ENCODE measurements around the gene MRLN. TPM values are rescaled to one million over a fixed set of nuclear protein-coding genes. Genes with fewer than 3 reads are reported as not detected.
"Not testable (repeated sequence)": the region's sequence is repeated elsewhere in the genome, so short reads cannot be mapped to it uniquely, and the experiment has no call there.

Gene MRLN
- total and polyA plus RNA-seq, 8 donors, result 1.3 to 30.5 (median 1.7) TPM; not detected in 2

DNA sequence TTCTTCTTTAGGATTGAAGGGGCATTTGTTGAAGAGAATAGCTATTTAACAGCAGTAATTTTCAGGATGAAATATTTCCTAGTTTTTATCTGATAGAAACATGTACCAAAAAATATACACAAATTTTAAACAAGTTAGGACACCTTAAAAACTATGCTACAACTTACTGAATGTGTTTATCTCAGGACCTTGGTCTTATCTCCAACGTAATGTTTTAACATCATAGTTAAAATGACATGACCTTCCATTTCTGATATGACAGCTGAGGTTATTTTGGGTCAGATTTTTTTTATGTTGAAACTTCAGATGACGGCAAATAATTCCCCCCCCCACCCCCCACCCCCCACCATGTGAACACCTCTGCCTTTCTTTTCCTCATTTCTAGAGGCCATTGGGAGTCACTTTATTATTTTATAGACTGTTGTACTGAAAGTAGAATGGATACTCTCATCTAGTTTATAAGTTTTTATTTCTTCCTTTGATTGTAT lies 8.0 kb downstream of the MRLN start:
- H3K27me3 ChIP-seq, result no peaks in the 10 kb centered on the region
- intact Hi-C loops (cut with DNase I), result no loop called here
- ATAC-seq (peak in 2 of 4 donors; percentile 77 to 79), DNase-seq (no peak), FAIRE-seq (no peak)
- H3K27ac ChIP-seq, result no peak overlapping the region
- no peak for TF ChIP-seq CTCF (IDR thresholded peaks at IDR 0.05)
- no peaks in the 10 kb centered on the region for H3K4me1 ChIP-seq
- H3K36me3 ChIP-seq, result no peaks in the 10 kb centered on the region
- H3K9me3 ChIP-seq, result no peaks in the 10 kb centered on the region
- WGBS, 2 donors, result 7% methylated on average over 2 of the region's 2 CpGs
- H3K4me3 ChIP-seq, result no peak overlapping the region

DNA sequence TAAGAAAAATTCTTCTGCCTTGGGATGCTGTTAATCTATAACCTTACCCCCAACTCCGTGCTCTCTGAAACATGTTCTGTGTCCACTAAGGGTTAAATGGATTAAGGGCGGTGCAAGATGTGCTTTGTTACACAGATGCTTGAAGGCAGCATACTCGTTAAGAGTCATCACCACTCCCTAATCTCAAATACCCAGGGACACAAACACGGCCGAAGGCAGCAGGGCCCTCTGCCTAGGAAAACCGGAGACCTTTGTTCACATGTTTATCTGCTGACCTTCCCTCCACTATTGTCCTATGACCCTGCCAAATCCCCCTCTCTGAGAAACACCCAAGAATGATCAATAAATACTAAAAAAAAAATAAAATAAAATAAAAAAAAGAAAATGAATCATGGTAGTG lies 8.5 kb downstream of the MRLN start:
- H3K36me3 ChIP-seq; FAIRE-seq; H3K9me3 ChIP-seq; H3K27me3 ChIP-seq; intact Hi-C loops (cut with DNase I); H3K27ac ChIP-seq; DNase-seq; H3K4me1 ChIP-seq; H3K4me3 ChIP-seq: not testable (repeated sequence)
- 14 to 27% methylated on average over 6 of the region's 6 CpGs for WGBS, 2 donors
- peak in 1 of 4 donors; percentile 33 for ATAC-seq

DNA sequence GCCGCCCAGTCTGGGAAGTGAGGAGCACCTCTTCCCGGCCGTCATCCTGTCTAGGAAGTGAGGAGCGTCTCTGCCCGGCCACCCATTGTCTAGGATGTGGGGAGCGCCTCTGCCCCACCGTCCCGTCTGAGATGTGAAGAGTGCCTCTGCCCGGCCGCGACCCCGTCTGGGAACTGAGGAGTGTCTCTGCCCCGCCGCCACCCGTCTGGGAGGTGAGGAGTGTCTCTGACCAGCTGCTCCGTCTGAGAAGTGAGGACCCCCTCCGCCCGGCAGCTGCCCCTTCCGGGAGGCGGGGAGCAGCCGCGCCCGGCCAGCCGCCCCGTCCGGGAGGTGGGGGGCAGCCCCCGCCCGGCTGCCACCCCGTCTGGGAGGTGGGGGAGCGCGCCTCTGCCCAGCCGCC lies 9.1 kb downstream of the MRLN start:
- ATAC-seq; FAIRE-seq; H3K4me3 ChIP-seq; H3K4me1 ChIP-seq; H3K27me3 ChIP-seq; H3K36me3 ChIP-seq; intact Hi-C loops (cut with DNase I); H3K27ac ChIP-seq; H3K9me3 ChIP-seq: not testable (repeated sequence)
- WGBS, 2 donors, result 95 to 96% methylated on average over 26 to 32 of the region's 32 CpGs
- DNase-seq, result peak in 2 of 6 donors; percentile 22 to 65

DNA sequence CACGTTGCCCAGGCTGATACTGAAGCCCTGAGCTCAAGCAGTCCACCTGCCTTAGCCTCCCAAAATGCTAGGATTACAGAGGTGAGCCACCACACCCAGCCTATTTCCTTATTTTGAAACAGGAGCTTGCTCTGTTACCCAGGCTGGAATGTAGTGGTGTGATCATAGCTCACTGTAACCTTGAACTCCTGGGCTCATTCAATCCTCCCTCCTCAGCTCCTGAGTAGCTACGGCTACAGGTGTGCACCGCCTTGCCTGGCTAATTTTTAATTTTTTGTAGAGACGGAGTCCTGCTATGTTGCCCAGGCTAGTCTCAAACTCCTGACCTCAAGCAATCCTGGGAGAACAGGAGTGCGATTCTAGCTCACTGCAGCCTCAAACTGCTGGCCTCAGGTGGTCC lies 11.7 kb downstream of the MRLN start:
- WGBS, 2 donors, result 80 to 85% methylated on average over 5 of the region's 5 CpGs
- no peak for DNase-seq
- Histone ChIP-seq H3K4me1 (no peaks in the 10 kb centered on the region), H3K36me3 (no peaks in the 10 kb centered on the region), H3K27me3 (no peaks in the 10 kb centered on the region), H3K27ac (no peak overlapping the region), H3K4me3 (no peak overlapping the region), H3K9me3 (no peaks in the 10 kb centered on the region)
- no peak for ATAC-seq
- intact Hi-C loops (cut with DNase I), result no loop called here
- no peak for TF ChIP-seq CTCF (IDR thresholded peaks at IDR 0.05)
- FAIRE-seq, result no peak

DNA sequence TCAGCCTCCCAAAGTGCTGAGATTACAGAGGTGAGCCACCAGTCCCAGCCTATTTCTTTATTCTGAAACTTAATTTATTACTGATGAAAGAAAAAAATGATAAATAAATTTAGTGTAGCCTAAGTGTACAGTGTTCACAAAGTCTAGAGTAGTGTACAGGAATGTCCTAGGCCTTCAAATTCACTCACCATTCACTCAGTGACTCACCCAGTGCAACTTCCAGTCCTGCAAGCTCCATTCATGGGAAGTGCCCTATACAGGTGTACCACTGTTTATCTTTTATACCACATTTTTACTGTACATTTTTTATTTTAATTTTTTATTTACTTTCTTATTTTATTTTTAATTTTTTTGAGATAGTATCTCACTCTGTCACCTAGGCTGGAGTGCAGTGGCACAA lies 12.2 kb downstream of the MRLN start:
- no peak for DNase-seq
- Histone ChIP-seq H3K9me3 (no peaks in the 10 kb centered on the region), H3K27me3 (no peaks in the 10 kb centered on the region), H3K36me3 (no peaks in the 10 kb centered on the region), H3K27ac (no peak overlapping the region), H3K4me3 (no peak overlapping the region), H3K4me1 (no peaks in the 10 kb centered on the region)
- ATAC-seq, result no peak
- TF ChIP-seq CTCF (IDR thresholded peaks at IDR 0.05), result no peak
- intact Hi-C loops (cut with DNase I), result no loop called here
- FAIRE-seq, result no peak

GRCh38 chr10:59736749-59737148 lies 16.5 kb downstream of the MRLN start:
- no peak overlapping the region for H3K27ac ChIP-seq
- no peak overlapping the region for H3K4me3 ChIP-seq
- no peak for DNase-seq
- no peak for TF ChIP-seq CTCF (IDR thresholded peaks at IDR 0.05)
- no peaks in the 10 kb centered on the region for H3K9me3 ChIP-seq
- H3K4me1 ChIP-seq, result no peaks in the 10 kb centered on the region
- no peaks in the 10 kb centered on the region for H3K36me3 ChIP-seq
- FAIRE-seq, result no peak
- no peaks in the 10 kb centered on the region for H3K27me3 ChIP-seq
- intact Hi-C loops (cut with DNase I), result no loop called here
- no peak for ATAC-seq
- 94 to 100% methylated on average over 1 of the region's 1 CpG for WGBS, 2 donors

All from pancreas (tissue), 10 donors.